Panc1 (cell line): ENCODE data around the gene EIF4E1B. TPM values are rescaled to one million over a fixed set of nuclear protein-coding genes. Genes with fewer than 3 reads are reported as not detected.

Experiments used
- ATAC-seq: fragments of 200-7000 bp; cut with Tn5 transposase; 2 replicates; pipeline ENCODE4 v1.9.1; 2020; ENCODE audit warnings: mild to moderate bottlenecking, moderate library complexity
- BruUV-seq: library from RNA; stranded (reverse); fragments of 400-500 nt; replicated peaks from 2 replicates; lab custom pipeline; 2021; lab: Mats Ljungman, UMichigan
- CTCF ChIA-PET: fragments of 300-600 bp; sonication (Branson Sonifier 250); formaldehyde crosslinking; loops from one replicate; lab custom pipeline; 2022; ENCODE audit warnings: antibody characterized with exemption; lab: Charles Lee
- POLR2A ChIA-PET: fragments of 300-600 bp; sonication (Branson Sonifier 250); formaldehyde crosslinking; loops from one replicate; lab custom pipeline; 2022; ENCODE audit warnings: antibody characterized with exemption; lab: Charles Lee
- DNase-seq: peaks from one replicate; pipeline ENCODE4 v3.0.0-alpha.2; 2010; ENCODE audit warnings: low read depth, low spot score
- H3K27ac ChIP-seq: 2 replicates; pipeline ENCODE4 v1.5.1; 2011; ENCODE audit warnings: mild to moderate bottlenecking, low read length, inconsistent platforms
- H3K27me3 ChIP-seq: fragments of 200-500 bp; sonication (Bioruptor generic); 2 replicates; pipeline ENCODE4 v1.6.0; 2014; ENCODE audit warnings: low read length, inconsistent platforms; ENCODE audit not compliant: control insufficient read depth, insufficient read depth
- H3K36me3 ChIP-seq: fragments of 200-500 bp; sonication (Bioruptor generic); 2 replicates; pipeline ENCODE4 v1.5.1; 2014; ENCODE audit warnings: inconsistent platforms, mild to moderate bottlenecking, low read length, moderate library complexity; ENCODE audit not compliant: control insufficient read depth, insufficient read depth
- H3K4me1 ChIP-seq: 2 replicates; pipeline ENCODE4 v1.5.1; 2011; ENCODE audit warnings: inconsistent platforms, mild to moderate bottlenecking, low read length, moderate library complexity; ENCODE audit not compliant: control insufficient read depth, insufficient read depth
- H3K4me3 ChIP-seq, 2 experiments: 2 replicates each; pipeline ENCODE4 v1.5.1; 2011 to 2012; ENCODE audit warnings: low read depth in 2 of 2, low read length in 2 of 2, mild to moderate bottlenecking in 2 of 2, inconsistent platforms in 1 of 2, moderate library complexity in 1 of 2
- H3K9me3 ChIP-seq: fragments of 200-500 bp; sonication (Bioruptor generic); 2 replicates; pipeline ENCODE4 v1.5.1; 2014; ENCODE audit warnings: low read depth, mild to moderate bottlenecking, inconsistent platforms, low read length, moderate library complexity; ENCODE audit not compliant: control insufficient read depth, insufficient read depth
- POLR2AphosphoS5 ChIP-seq: IDR thresholded peaks from 2 replicates; pipeline ENCODE4 v1.6.1; 2012; ENCODE audit warnings: mild to moderate bottlenecking, low read depth, low read length, moderate library complexity
- SIN3A ChIP-seq: IDR thresholded peaks from 2 replicates; pipeline ENCODE4 v1.6.1; 2012; ENCODE audit warnings: low read depth, mild to moderate bottlenecking, low read length, moderate library complexity, borderline replicate concordance; ENCODE audit not compliant: insufficient read depth
- TCF7L2 ChIP-seq: IDR thresholded peaks from 2 replicates; pipeline ENCODE4 v1.6.1; 2011; ENCODE audit warnings: mild to moderate bottlenecking, low read depth, low read length, inconsistent platforms
- in situ Hi-C: cut with HindIII; loops from 2 replicates; pipeline ENCODE4 v1.10.0; 2016; ENCODE audit warnings: low sequenced_read_pairs, low pct_unique_long_range_greater_than_20kb
- intact Hi-C: fragments of 100-400 bp; cut with micrococcal nuclease; formaldehyde crosslinking; loops from one replicate; pipeline ENCODE4 v1.10.0; 2022; ENCODE audit not compliant: unreplicated experiment
- total RNA-seq: library from RNA; stranded (reverse); gene quantifications from one replicate; pipeline ENCODE4 v1.2.1, GENCODE V29; 2021; ENCODE audit not compliant: unreplicated experiment
- TF ChIP-seq, protein P1 (sequence below): fragments of 450-650 bp; IDR thresholded peaks from 2 replicates; pipeline ENCODE4 v1.5.1; 2017; ENCODE audit warnings: mild to moderate bottlenecking
- TF ChIP-seq, protein P2 (sequence below), 2 experiments: IDR thresholded peaks; 2 replicates each; pipeline ENCODE4 v1.6.1; 2011 to 2012; ENCODE audit warnings: low read depth in 2 of 2, control low read depth in 1 of 2, low read length in 1 of 2, mild to moderate bottlenecking in 1 of 2, moderate library complexity in 1 of 2; ENCODE audit not compliant: insufficient read depth in 1 of 2

EIF4E1B gene
- total RNA-seq, 1 experiment from 2014 or later: not detected

DNA sequence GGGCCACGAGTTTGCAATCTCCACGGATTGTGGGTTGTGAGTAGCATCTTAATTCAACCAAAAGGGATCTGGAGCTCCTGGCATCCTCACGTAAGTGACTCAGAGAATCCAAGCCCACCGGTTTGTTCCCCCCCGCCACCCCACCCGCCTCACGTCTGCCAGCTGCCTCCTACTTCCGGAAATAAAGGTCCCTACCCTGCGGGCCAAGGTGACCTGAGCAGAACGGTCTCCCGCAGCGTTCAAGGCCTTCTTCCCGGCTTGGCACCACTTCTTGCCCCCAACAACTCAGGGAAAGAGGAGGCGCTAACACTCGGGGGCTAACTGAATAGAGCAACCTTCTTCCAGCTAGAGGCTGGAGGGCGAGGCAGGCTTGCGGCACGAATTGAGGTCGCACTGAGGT is 11.7 kb upstream of the EIF4E1B start:
- DNase-seq (no peak), ATAC-seq (no peak)
- Histone ChIP-seq H3K4me1 (peaks cover 5% of the 10 kb centered on the region; the same call in 1 of the 2 replicates), H3K27me3 (no peaks in the 10 kb centered on the region), H3K27ac (no peak overlapping the region), H3K4me3 (no peak overlapping the region), H3K36me3 (no peaks in the 10 kb centered on the region), H3K9me3 (no peaks in the 10 kb centered on the region)
- in situ Hi-C loops: no loop called here
- BruUV-seq: no TSS peak
- ChIA-PET CTCF (no interaction called here), POLR2A (interaction anchor here (0.5 kb wide), 1 partner anchor 168 kb away, joined by 3 read pairs; no protein-coding TSS in a partner anchor)
- TF ChIP-seq TCF7L2 (no peak), POLR2AphosphoS5 (no peak), SIN3A (no peak)
- TF ChIP-seq, protein P1, sequence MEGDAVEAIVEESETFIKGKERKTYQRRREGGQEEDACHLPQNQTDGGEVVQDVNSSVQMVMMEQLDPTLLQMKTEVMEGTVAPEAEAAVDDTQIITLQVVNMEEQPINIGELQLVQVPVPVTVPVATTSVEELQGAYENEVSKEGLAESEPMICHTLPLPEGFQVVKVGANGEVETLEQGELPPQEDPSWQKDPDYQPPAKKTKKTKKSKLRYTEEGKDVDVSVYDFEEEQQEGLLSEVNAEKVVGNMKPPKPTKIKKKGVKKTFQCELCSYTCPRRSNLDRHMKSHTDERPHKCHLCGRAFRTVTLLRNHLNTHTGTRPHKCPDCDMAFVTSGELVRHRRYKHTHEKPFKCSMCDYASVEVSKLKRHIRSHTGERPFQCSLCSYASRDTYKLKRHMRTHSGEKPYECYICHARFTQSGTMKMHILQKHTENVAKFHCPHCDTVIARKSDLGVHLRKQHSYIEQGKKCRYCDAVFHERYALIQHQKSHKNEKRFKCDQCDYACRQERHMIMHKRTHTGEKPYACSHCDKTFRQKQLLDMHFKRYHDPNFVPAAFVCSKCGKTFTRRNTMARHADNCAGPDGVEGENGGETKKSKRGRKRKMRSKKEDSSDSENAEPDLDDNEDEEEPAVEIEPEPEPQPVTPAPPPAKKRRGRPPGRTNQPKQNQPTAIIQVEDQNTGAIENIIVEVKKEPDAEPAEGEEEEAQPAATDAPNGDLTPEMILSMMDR: no peak
- intact Hi-C loops: no loop called here

DNA sequence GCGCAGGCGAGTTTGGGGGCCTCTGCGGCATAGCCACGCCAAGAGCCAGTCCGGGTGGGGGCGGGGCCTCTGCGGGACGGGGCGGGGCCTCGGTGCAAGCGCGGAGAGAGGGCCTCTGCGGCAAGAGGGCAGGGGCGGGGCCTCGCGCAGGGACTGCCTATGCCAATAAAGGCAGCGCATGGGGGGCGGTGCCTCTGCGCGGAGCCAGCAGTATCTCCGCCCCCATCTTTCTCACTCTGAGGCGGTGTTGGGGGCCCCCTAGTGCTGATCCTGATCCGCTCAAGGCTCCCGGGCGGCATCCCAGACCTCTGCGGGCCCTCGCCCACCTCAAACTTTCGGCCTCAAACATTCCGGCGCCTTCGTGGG is 11.3 kb upstream of the EIF4E1B start:
- no TSS peak for BruUV-seq
- no peaks in the 10 kb centered on the region for H3K27me3 ChIP-seq
- in situ Hi-C loops: no loop called here
- ATAC-seq (peak; percentile 76), DNase-seq (no peak)
- no peaks in the 10 kb centered on the region for H3K36me3 ChIP-seq
- H3K4me3 ChIP-seq: no peak overlapping the region
- CTCF ChIA-PET: no interaction called here
- TF ChIP-seq POLR2AphosphoS5 (no peak), TCF7L2 (no peak), SIN3A (no peak)
- TF ChIP-seq, protein P2, sequence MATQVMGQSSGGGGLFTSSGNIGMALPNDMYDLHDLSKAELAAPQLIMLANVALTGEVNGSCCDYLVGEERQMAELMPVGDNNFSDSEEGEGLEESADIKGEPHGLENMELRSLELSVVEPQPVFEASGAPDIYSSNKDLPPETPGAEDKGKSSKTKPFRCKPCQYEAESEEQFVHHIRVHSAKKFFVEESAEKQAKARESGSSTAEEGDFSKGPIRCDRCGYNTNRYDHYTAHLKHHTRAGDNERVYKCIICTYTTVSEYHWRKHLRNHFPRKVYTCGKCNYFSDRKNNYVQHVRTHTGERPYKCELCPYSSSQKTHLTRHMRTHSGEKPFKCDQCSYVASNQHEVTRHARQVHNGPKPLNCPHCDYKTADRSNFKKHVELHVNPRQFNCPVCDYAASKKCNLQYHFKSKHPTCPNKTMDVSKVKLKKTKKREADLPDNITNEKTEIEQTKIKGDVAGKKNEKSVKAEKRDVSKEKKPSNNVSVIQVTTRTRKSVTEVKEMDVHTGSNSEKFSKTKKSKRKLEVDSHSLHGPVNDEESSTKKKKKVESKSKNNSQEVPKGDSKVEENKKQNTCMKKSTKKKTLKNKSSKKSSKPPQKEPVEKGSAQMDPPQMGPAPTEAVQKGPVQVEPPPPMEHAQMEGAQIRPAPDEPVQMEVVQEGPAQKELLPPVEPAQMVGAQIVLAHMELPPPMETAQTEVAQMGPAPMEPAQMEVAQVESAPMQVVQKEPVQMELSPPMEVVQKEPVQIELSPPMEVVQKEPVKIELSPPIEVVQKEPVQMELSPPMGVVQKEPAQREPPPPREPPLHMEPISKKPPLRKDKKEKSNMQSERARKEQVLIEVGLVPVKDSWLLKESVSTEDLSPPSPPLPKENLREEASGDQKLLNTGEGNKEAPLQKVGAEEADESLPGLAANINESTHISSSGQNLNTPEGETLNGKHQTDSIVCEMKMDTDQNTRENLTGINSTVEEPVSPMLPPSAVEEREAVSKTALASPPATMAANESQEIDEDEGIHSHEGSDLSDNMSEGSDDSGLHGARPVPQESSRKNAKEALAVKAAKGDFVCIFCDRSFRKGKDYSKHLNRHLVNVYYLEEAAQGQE (IDR thresholded peaks at IDR 0.05; ENCODE audit: insufficient read depth in 1 of 2, low read depth in 2 of 2, low read length in 1 of 2): no peak
- TF ChIP-seq, protein P1: no peak; the same call in 1 of the 2 replicates
- H3K4me1 ChIP-seq: peaks cover 5% of the 10 kb centered on the region; the same call in 1 of the 2 replicates
- intact Hi-C loops: no loop called here
- no peaks in the 10 kb centered on the region for H3K9me3 ChIP-seq
- no peak overlapping the region for H3K27ac ChIP-seq
- POLR2A ChIA-PET: interaction anchor here (0.5 kb wide), 1 partner anchor 168 kb away, joined by 3 read pairs; no protein-coding TSS in a partner anchor
